H9 (cell line): ENCODE results near the gene CAPN9. TPM values are rescaled to one million over a fixed set of nuclear protein-coding genes. Genes with fewer than 3 reads are reported as not detected.

Experiments
- DNase-seq: peaks from one replicate; pipeline ENCODE4 v3.0.0-alpha.2; 2017
- H2AFZ ChIP-seq: one replicate; pipeline ENCODE4 v1.6.1; 2013; ENCODE audit warnings: mild to moderate bottlenecking, low read length, control low read depth, moderate library complexity
- H2AK5ac ChIP-seq: 2 replicates; pipeline ENCODE4 v1.6.1; 2013; ENCODE audit warnings: low read length, control low read depth, mixed read lengths; ENCODE audit not compliant: insufficient read length
- H2BK120ac ChIP-seq: one replicate; pipeline ENCODE4 v1.6.1; 2013; ENCODE audit warnings: low read depth, mild to moderate bottlenecking, low read length, control low read depth, inconsistent platforms; ENCODE audit not compliant: poor library complexity, severe bottlenecking
- H2BK12ac ChIP-seq: 2 replicates; pipeline ENCODE4 v1.6.1; 2013; ENCODE audit warnings: low read length, control low read depth, mixed read lengths, low read depth; ENCODE audit not compliant: insufficient read length
- H2BK15ac ChIP-seq: 2 replicates; pipeline ENCODE4 v1.6.1; 2013; ENCODE audit warnings: low read depth, low read length, control low read depth
- H2BK20ac ChIP-seq: one replicate; pipeline ENCODE4 v1.6.1; 2013; ENCODE audit warnings: low read depth, mild to moderate bottlenecking, low read length, control low read depth, inconsistent platforms; ENCODE audit not compliant: poor library complexity, severe bottlenecking
- H2BK5ac ChIP-seq: 2 replicates; pipeline ENCODE4 v1.6.1; 2013; ENCODE audit warnings: low read length, control low read depth, mixed read lengths; ENCODE audit not compliant: insufficient read length
- H3K14ac ChIP-seq: 2 replicates; pipeline ENCODE4 v1.6.1; 2013; ENCODE audit warnings: low read length, control low read depth; ENCODE audit not compliant: insufficient read depth
- H3K18ac ChIP-seq: 2 replicates; pipeline ENCODE4 v1.6.1; 2013; ENCODE audit warnings: low read depth, mild to moderate bottlenecking, mixed read lengths, low read length, control low read depth; ENCODE audit not compliant: insufficient read length
- H3K23ac ChIP-seq: 2 replicates; pipeline ENCODE4 v1.6.1; 2013; ENCODE audit warnings: low read length, control low read depth, mixed read lengths, low read depth; ENCODE audit not compliant: insufficient read length
- H3K23me2 ChIP-seq: 2 replicates; pipeline ENCODE4 v1.6.1; 2013; ENCODE audit warnings: low read depth, mild to moderate bottlenecking, mixed read lengths, low read length, control low read depth; ENCODE audit not compliant: insufficient read length, poor library complexity, severe bottlenecking
- H3K27ac ChIP-seq: 2 replicates; pipeline ENCODE4 v1.5.1; 2013; ENCODE audit warnings: low read length, control low read depth, mixed read lengths, low read depth; ENCODE audit not compliant: insufficient read length
- H3K27me3 ChIP-seq: 2 replicates; pipeline ENCODE4 v1.6.1; 2013; ENCODE audit warnings: low read length, control low read depth, inconsistent platforms; ENCODE audit not compliant: insufficient read depth
- H3K4ac ChIP-seq: 2 replicates; pipeline ENCODE4 v1.6.1; 2013; ENCODE audit warnings: low read depth, mild to moderate bottlenecking, control low read depth, inconsistent platforms, low read length, moderate library complexity
- H3K4me1 ChIP-seq: 2 replicates; pipeline ENCODE4 v1.6.1; 2013; ENCODE audit warnings: low read length, control low read depth, inconsistent platforms; ENCODE audit not compliant: insufficient read depth
- H3K4me2 ChIP-seq: 2 replicates; pipeline ENCODE4 v1.6.1; 2013; ENCODE audit warnings: low read length, control low read depth, mixed read lengths; ENCODE audit not compliant: insufficient read length, insufficient read depth
- H3K56ac ChIP-seq: 2 replicates; pipeline ENCODE4 v1.6.1; 2013; ENCODE audit warnings: low read depth, mild to moderate bottlenecking, mixed read lengths, low read length, control low read depth; ENCODE audit not compliant: insufficient read length
- H3K79me1 ChIP-seq: 2 replicates; pipeline ENCODE4 v1.6.1; 2013; ENCODE audit warnings: low read depth, mild to moderate bottlenecking, moderate library complexity, low read length, control low read depth, inconsistent platforms; ENCODE audit not compliant: insufficient read depth, poor library complexity, severe bottlenecking
- H3K79me2 ChIP-seq: 2 replicates; pipeline ENCODE4 v1.6.1; 2013; ENCODE audit warnings: low read length, control low read depth, inconsistent platforms; ENCODE audit not compliant: insufficient read depth
- H3K9ac ChIP-seq: 2 replicates; pipeline ENCODE4 v1.6.1; 2013; ENCODE audit warnings: low read length, control low read depth, mixed read lengths; ENCODE audit not compliant: insufficient read length; ENCODE audit errors: extremely low read depth
- H3K9me3 ChIP-seq: one replicate; pipeline ENCODE4 v1.6.1; 2013; ENCODE audit warnings: low read depth, low read length, inconsistent platforms; ENCODE audit not compliant: control insufficient read depth
- H3T11ph ChIP-seq: one replicate; pipeline ENCODE4 v1.6.1; 2013; ENCODE audit warnings: mild to moderate bottlenecking, low read length, control low read depth, inconsistent platforms
- H4K20me1 ChIP-seq: one replicate; pipeline ENCODE4 v1.6.1; 2013; ENCODE audit not compliant: control insufficient read depth, insufficient read length, insufficient read depth
- H4K5ac ChIP-seq: 2 replicates; pipeline ENCODE4 v1.6.1; 2013; ENCODE audit warnings: low read depth, mild to moderate bottlenecking, mixed read lengths, low read length, control low read depth; ENCODE audit not compliant: insufficient read length
- H4K8ac ChIP-seq: replicated peaks from 2 replicates; pipeline ENCODE4 v1.6.1; 2013; ENCODE audit warnings: low read length, control low read depth, mixed read lengths, low read depth; ENCODE audit not compliant: insufficient read length
- H4K91ac ChIP-seq: 2 replicates; pipeline ENCODE4 v1.6.1; 2013; ENCODE audit warnings: low read depth, mild to moderate bottlenecking, moderate library complexity, mixed read lengths, low read length, control low read depth; ENCODE audit not compliant: insufficient read length
- H3K27ac Mint-ChIP-seq, 3 experiments: 2 replicates in 2 of 3; 3 replicates in 1 of 3; pipeline ENCODE4 v1.8.0; 2020 to 2021; ENCODE audit warnings: mixed read lengths in 3 of 3, mild to moderate bottlenecking in 1 of 3, moderate library complexity in 1 of 3
- H3K27me3 Mint-ChIP-seq: 2 replicates; pipeline ENCODE4 v1.8.0; 2021; ENCODE audit warnings: low read depth, mild to moderate bottlenecking, moderate library complexity, mixed read lengths
- H3K36me3 Mint-ChIP-seq, 3 experiments: 2 replicates in 2 of 3; 3 replicates in 1 of 3; pipeline ENCODE4 v1.8.0; 2020 to 2021; ENCODE audit warnings: low read depth in 3 of 3, mixed read lengths in 3 of 3; ENCODE audit not compliant: insufficient read depth in 1 of 3
- H3K4me1 Mint-ChIP-seq, 2 experiments: 2 replicates each; pipeline ENCODE4 v1.8.0; 2020; ENCODE audit warnings: mixed read lengths in 2 of 2
- H3K4me3 Mint-ChIP-seq, 2 experiments: 2 replicates in 1 of 2; 3 replicates in 1 of 2; pipeline ENCODE4 v1.8.0; 2020 to 2021; ENCODE audit warnings: mild to moderate bottlenecking in 2 of 2, mixed read lengths in 2 of 2, moderate library complexity in 1 of 2
- H3K9me3 Mint-ChIP-seq, 2 experiments: 2 replicates in 1 of 2; 3 replicates in 1 of 2; pipeline ENCODE4 v1.8.0; 2020; ENCODE audit warnings: mild to moderate bottlenecking in 2 of 2, mixed read lengths in 2 of 2, moderate library complexity in 1 of 2
- WGBS: extraction: QIAGEN DNeasy Blood & Tissue Kit; methylation state at CpG from one replicate; pipeline ENCODE4 v1.1.7; 2013; ENCODE audit warnings: missing lambda C conversion rate, low lambda C conversion rate, mixed read lengths; ENCODE audit not compliant: insufficient read length; ENCODE audit errors: extremely low coverage; 5-methylcytosine and 5-hydroxymethylcytosine counted together
- total RNA-seq: library from RNA; stranded (reverse); gene quantifications from 2 replicates; pipeline ENCODE4 v1.2.1, GENCODE V29; 2021
- TF ChIP-seq, protein P1 (sequence below): fragments of 200-600 bp; sonication (generic); conservative IDR thresholded peaks from 3 replicates; pipeline ENCODE4 v1.8.0; 2021; ENCODE audit warnings: antibody characterized with exemption, mild to moderate bottlenecking

The CAPN9 gene
- total RNA-seq, 1 experiment from 2014 or later, result 0.22 TPM

DNA sequence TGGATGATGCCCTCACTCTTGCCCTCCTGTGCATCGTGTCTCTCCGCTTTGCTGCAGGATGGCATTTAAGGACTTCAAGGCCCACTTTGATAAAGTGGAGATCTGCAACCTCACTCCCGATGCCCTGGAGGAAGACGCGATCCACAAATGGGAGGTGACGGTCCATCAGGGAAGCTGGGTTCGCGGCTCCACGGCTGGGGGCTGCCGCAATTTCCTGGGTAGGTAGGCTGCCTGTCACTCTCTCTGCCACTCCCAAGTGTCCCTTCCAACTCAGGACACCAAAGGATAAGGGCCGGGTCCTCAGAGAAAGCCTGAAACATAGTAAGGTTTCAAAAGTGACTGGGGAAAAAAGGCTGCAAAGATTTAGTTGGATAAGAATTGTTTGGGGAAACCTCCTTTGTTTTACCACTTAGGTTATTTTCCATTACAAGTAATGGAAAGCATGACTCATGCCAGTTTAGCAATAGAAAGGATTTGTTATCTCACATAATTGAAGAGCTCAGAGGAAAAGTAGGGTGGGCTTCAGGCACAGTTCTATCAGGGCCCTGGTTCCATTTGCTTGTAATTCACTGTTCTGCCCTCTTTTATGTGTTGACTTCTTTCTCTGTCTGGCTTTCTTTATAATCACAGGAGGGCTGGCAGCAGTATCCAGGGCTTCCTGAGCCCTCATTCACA is 31.9 kb downstream of the CAPN9 start:
- Mint-ChIP-seq H3K9me3 (peaks cover 3 to 7% of the 10 kb centered on the region in 2 experiments; a peak in 3 of 5 replicates), H3K36me3 (no peaks in the 10 kb centered on the region), H3K4me3 (no peak overlapping the region; a peak in 1 of 5 replicates), H3K4me1 (peaks cover 13 to 21% of the 10 kb centered on the region in 2 experiments), H3K27me3 (no peaks in the 10 kb centered on the region; the same call in 1 of the 2 replicates), H3K27ac (no peak overlapping the region)
- Histone ChIP-seq H2BK5ac (no peak overlapping the region), H3K23me2 (no peaks in the 10 kb centered on the region), H3K4me2 (no peak overlapping the region), H2BK12ac (no peak overlapping the region), H3T11ph (no peak overlapping the region), H2AFZ (no peak overlapping the region), H4K8ac (no peak overlapping the region), H3K9ac (no peak overlapping the region), H4K20me1 (no peaks in the 10 kb centered on the region), H3K4me1 (no peaks in the 10 kb centered on the region; the same call in 1 of the 2 replicates), H2BK120ac (no peak overlapping the region), H3K23ac (no peak overlapping the region), H3K4ac (no peak overlapping the region), H3K79me2 (no peaks in the 10 kb centered on the region), H2BK20ac (no peak overlapping the region), H4K91ac (no peak overlapping the region), H3K27me3 (peaks cover 24% of the 10 kb centered on the region), H2BK15ac (no peak overlapping the region), H3K9me3 (no peaks in the 10 kb centered on the region), H3K56ac (no peak overlapping the region), H3K27ac (no peak overlapping the region), H2AK5ac (no peak overlapping the region), H3K79me1 (no peaks in the 10 kb centered on the region), H3K14ac (no peak overlapping the region), H3K18ac (no peak overlapping the region), H4K5ac (no peak overlapping the region)
- no peak for DNase-seq
- TF ChIP-seq, protein P1, sequence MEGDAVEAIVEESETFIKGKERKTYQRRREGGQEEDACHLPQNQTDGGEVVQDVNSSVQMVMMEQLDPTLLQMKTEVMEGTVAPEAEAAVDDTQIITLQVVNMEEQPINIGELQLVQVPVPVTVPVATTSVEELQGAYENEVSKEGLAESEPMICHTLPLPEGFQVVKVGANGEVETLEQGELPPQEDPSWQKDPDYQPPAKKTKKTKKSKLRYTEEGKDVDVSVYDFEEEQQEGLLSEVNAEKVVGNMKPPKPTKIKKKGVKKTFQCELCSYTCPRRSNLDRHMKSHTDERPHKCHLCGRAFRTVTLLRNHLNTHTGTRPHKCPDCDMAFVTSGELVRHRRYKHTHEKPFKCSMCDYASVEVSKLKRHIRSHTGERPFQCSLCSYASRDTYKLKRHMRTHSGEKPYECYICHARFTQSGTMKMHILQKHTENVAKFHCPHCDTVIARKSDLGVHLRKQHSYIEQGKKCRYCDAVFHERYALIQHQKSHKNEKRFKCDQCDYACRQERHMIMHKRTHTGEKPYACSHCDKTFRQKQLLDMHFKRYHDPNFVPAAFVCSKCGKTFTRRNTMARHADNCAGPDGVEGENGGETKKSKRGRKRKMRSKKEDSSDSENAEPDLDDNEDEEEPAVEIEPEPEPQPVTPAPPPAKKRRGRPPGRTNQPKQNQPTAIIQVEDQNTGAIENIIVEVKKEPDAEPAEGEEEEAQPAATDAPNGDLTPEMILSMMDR, result no peak
- no CpG with 5 or more reads among the region's 11 CpGs for WGBS
